Keratinocyte (primary cell): ENCODE measurements around the gene WNT7B. TPM values are rescaled to one million over a fixed set of nuclear protein-coding genes. Genes with fewer than 3 reads are reported as not detected.

Experiments
- DNase-seq: peaks from one replicate; pipeline ENCODE4 v3.0.0-alpha.2; 2011; ENCODE audit warnings: low read depth, missing footprints, low spot score
- FAIRE-seq: peaks from 2 replicates; lab custom pipeline; 2011; peaks lifted over from hg19 to GRCh38; lab: Jason Lieb, UNC
- H2AFZ ChIP-seq: 2 replicates; pipeline ENCODE4 v1.6.0; 2012; ENCODE audit warnings: low read length, control low read depth, inconsistent platforms; ENCODE audit not compliant: control insufficient read depth
- H3K27ac ChIP-seq: 2 replicates; pipeline ENCODE4 v1.5.1; 2011; ENCODE audit warnings: low read length; ENCODE audit not compliant: control insufficient read depth, insufficient read depth
- H3K27me3 ChIP-seq: 3 replicates; pipeline ENCODE4 v1.6.0; 2011; ENCODE audit warnings: low read length; ENCODE audit not compliant: control insufficient read depth, insufficient read depth; ENCODE audit errors: extremely low read depth
- H3K36me3 ChIP-seq, 2 experiments: 2 replicates in 1 of 2; 3 replicates in 1 of 2; pipeline ENCODE4 v1.5.1; 2011; ENCODE audit warnings: low read length in 2 of 2, mild to moderate bottlenecking in 1 of 2; ENCODE audit not compliant: control insufficient read depth in 2 of 2, insufficient read depth in 2 of 2; ENCODE audit errors: extremely low read depth in 1 of 2
- H3K4me1 ChIP-seq: 3 replicates; pipeline ENCODE4 v1.5.1; 2011; ENCODE audit warnings: low read length; ENCODE audit not compliant: control insufficient read depth, insufficient read depth; ENCODE audit errors: extremely low read depth
- H3K4me2 ChIP-seq: 3 replicates; pipeline ENCODE4 v1.6.0; 2011; ENCODE audit warnings: low read depth, low read length; ENCODE audit not compliant: control insufficient read depth, insufficient read depth; ENCODE audit errors: extremely low read depth
- H3K4me3 ChIP-seq, 3 experiments: fragments of 200-600 bp in 1 of 3; sonication (generic) in 1 of 3; 2 replicates in 2 of 3; 3 replicates in 1 of 3; pipeline ENCODE4 v1.5.1; 2011 to 2016; ENCODE audit warnings: low read length in 3 of 3, mild to moderate bottlenecking in 3 of 3, control low read depth in 2 of 3, inconsistent platforms in 1 of 3, low read depth in 1 of 3, mixed read lengths in 1 of 3, mixed run types in 1 of 3, moderate library complexity in 1 of 3; ENCODE audit not compliant: control insufficient read depth in 2 of 3, insufficient read depth in 2 of 3; ENCODE audit errors: extremely low read depth in 1 of 3
- H3K79me2 ChIP-seq: 2 replicates; pipeline ENCODE4 v1.6.0; 2012; ENCODE audit warnings: low read length; ENCODE audit not compliant: control insufficient read depth, insufficient read depth
- H3K9ac ChIP-seq: 3 replicates; pipeline ENCODE4 v1.6.0; 2011; ENCODE audit warnings: low read length; ENCODE audit not compliant: control insufficient read depth, insufficient read depth; ENCODE audit errors: extremely low read depth
- H3K9me1 ChIP-seq: 3 replicates; pipeline ENCODE4 v1.6.0; 2011; ENCODE audit warnings: low read length; ENCODE audit not compliant: control insufficient read depth, insufficient read depth; ENCODE audit errors: extremely low read depth
- H3K9me3 ChIP-seq: 2 replicates; pipeline ENCODE4 v1.5.1; 2012; ENCODE audit warnings: low read depth, low read length; ENCODE audit not compliant: control insufficient read depth
- H4K20me1 ChIP-seq: 3 replicates; pipeline ENCODE4 v1.6.0; 2011; ENCODE audit warnings: low read length; ENCODE audit not compliant: control insufficient read depth, insufficient read depth; ENCODE audit errors: extremely low read depth
- CTCF ChIP-seq, 3 experiments: IDR thresholded peaks in 1 of 3; conservative IDR thresholded peaks in 1 of 3; optimal IDR thresholded peaks in 1 of 3; 2 replicates in 2 of 3; 3 replicates in 1 of 3; pipeline versions ENCODE3 to v1.5.1; 2011; ENCODE audit warnings: low read length in 3 of 3, mild to moderate bottlenecking in 3 of 3, moderate library complexity in 2 of 3, control low read depth in 1 of 3, inconsistent platforms in 1 of 3; ENCODE audit not compliant: insufficient read depth in 2 of 3; ENCODE audit errors: extremely low read depth in 1 of 3
- EZH2 ChIP-seq: IDR thresholded peaks from one replicate; pipeline ENCODE4 v1.6.1; 2012; ENCODE audit warnings: inconsistent platforms, mild to moderate bottlenecking, low read length, moderate library complexity
- dilution Hi-C: fragments of 300-500 bp; cut with MboI; formaldehyde crosslinking; loops from one replicate; pipeline ENCODE4 v1.7.0; 2020; ENCODE audit warnings: low sequenced_read_pairs; ENCODE audit not compliant: extremely low pct_ligation_motif_present
- polyA plus RNA-seq, 5 experiments: library from polyadenylated mRNA; depleted of rRNA in 3 of 5; stranded (reverse) in 3 of 5; stranded (forward) in 1 of 5; unstranded in 1 of 5; fragments of >200 nt; gene quantifications; 1 replicate in 1 of 5; 2 replicates in 3 of 5; 3 replicates in 1 of 5; pipeline versions ENCODE4 v1.2.1 to v1.2.3, GENCODE V29; 2011 to 2012; ENCODE audit warnings: missing spikeins in 2 of 5, low read depth in 1 of 5, low replicate concordance in 1 of 5

Gene WNT7B
- polyA plus RNA-seq, 1 donor (not counting 4 experiments of a cell fraction or from before 2014, with no cell fraction given): 1.7 TPM

- no peaks in the 10 kb centered on the region for H3K9me1 ChIP-seq
- H3K27ac ChIP-seq: no peak overlapping the region
- no peak overlapping the region for H3K9ac ChIP-seq
- peak overlapping the region in 1 of 3 experiments; percentile 32 for H3K4me3 ChIP-seq
- H3K27me3 ChIP-seq: peaks cover 56% of the 10 kb centered on the region
- FAIRE-seq (peak; percentile 59), DNase-seq (peak; percentile 25)
- H3K4me2 ChIP-seq: peak overlapping the region; percentile 59
- H3K79me2 ChIP-seq: no peaks in the 10 kb centered on the region
- peaks cover 8% of the 10 kb centered on the region for H3K9me3 ChIP-seq
- no peaks in the 10 kb centered on the region for H4K20me1 ChIP-seq
- dilution Hi-C loops: no loop called here
- H3K4me1 ChIP-seq: peaks cover 19% of the 10 kb centered on the region
- peak overlapping the region; percentile 36 for H2AFZ ChIP-seq
- no peaks in the 10 kb centered on the region for H3K36me3 ChIP-seq
- TF ChIP-seq CTCF (optimal IDR thresholded peaks at IDR 0.05 in 1 of 3, IDR thresholded peaks at IDR 0.05 in 1 of 3, conservative IDR thresholded peaks at IDR 0.05 in 1 of 3; ENCODE audit: extremely low read depth in 1 of 3, insufficient read depth in 2 of 3, low read length in 3 of 3) (peak; percentile 47 to 75 (median 57)), EZH2 (no peak)
Measured at GRCh38 chr22:45911601-45912271, 65.2 kb downstream of the WNT7B start.

GRCh38 chr22:45910928-45911467 is 66.0 kb downstream of the WNT7B start:
- peak overlapping the region; percentile 53 for H3K4me2 ChIP-seq

More at GRCh38 chr22:45910928-45911467, 66.0 kb downstream of the WNT7B start:
- no peaks in the 10 kb centered on the region for H3K9me1 ChIP-seq
- TF ChIP-seq CTCF (optimal IDR thresholded peaks at IDR 0.05 in 1 of 3, IDR thresholded peaks at IDR 0.05 in 1 of 3, conservative IDR thresholded peaks at IDR 0.05 in 1 of 3; ENCODE audit: extremely low read depth in 1 of 3, insufficient read depth in 2 of 3, low read length in 3 of 3) (no peak), EZH2 (no peak)
- dilution Hi-C loops: no loop called here
- peaks cover 19% of the 10 kb centered on the region for H3K4me1 ChIP-seq
- H3K4me3 ChIP-seq: no peak overlapping the region
- no peaks in the 10 kb centered on the region for H3K79me2 ChIP-seq
- no peak for DNase-seq
- H3K36me3 ChIP-seq: no peaks in the 10 kb centered on the region
- H3K27me3 ChIP-seq: peaks cover 59% of the 10 kb centered on the region
- H2AFZ ChIP-seq: no peak overlapping the region
- peaks cover 8% of the 10 kb centered on the region for H3K9me3 ChIP-seq
- no peak for FAIRE-seq
- H3K27ac ChIP-seq: no peak overlapping the region
- no peaks in the 10 kb centered on the region for H4K20me1 ChIP-seq
- no peak overlapping the region for H3K9ac ChIP-seq
